Stimulated activated naive B cell treated with anti-CD40 and anti-IgM and Interleukin-4, amounts not matched to agents 10 μg/mL and 1 μg/mL and 100 μg/mL, for 72 hours (primary cell): ENCODE data around the gene PCBP3.
"Not testable (repeated sequence)": the region's sequence is repeated elsewhere in the genome, so short reads cannot be mapped to it uniquely, and the experiment has no call there.

Experiments used
- ATAC-seq, 2 donors: fragments of 150-1000 bp; cut with Tn5 transposase; replicated peaks; 2 replicates each; pipeline ENCODE4 v1.10.0; 2021; ENCODE audit warnings: moderate library complexity in 1 of 2
- DNase-seq: peaks from one replicate; pipeline ENCODE4 v3.0.0; 2021
- H3K27ac Mint-ChIP-seq: one replicate; pipeline ENCODE4 v1.8.0; 2022; ENCODE audit warnings: mild to moderate bottlenecking, mixed read lengths
- H3K27me3 Mint-ChIP-seq, 2 donors: one replicate each; pipeline ENCODE4 v1.8.0; 2022; ENCODE audit warnings: mixed read lengths in 2 of 2
- H3K36me3 Mint-ChIP-seq, 2 donors: one replicate each; pipeline ENCODE4 v1.8.0; 2022; ENCODE audit warnings: mixed read lengths in 2 of 2, mild to moderate bottlenecking in 1 of 2
- H3K4me1 Mint-ChIP-seq, 2 donors: one replicate each; pipeline ENCODE4 v1.8.0; 2022; ENCODE audit warnings: mixed read lengths in 2 of 2, mild to moderate bottlenecking in 1 of 2
- H3K4me3 Mint-ChIP-seq, 2 donors: one replicate each; pipeline ENCODE4 v1.8.0; 2022; ENCODE audit warnings: mild to moderate bottlenecking in 2 of 2, mixed read lengths in 2 of 2, moderate library complexity in 1 of 2
- H3K9me3 Mint-ChIP-seq, 2 donors: one replicate each; pipeline ENCODE4 v1.8.0; 2022; ENCODE audit warnings: mixed read lengths in 2 of 2, mild to moderate bottlenecking in 1 of 2

Gene PCBP3

DNA sequence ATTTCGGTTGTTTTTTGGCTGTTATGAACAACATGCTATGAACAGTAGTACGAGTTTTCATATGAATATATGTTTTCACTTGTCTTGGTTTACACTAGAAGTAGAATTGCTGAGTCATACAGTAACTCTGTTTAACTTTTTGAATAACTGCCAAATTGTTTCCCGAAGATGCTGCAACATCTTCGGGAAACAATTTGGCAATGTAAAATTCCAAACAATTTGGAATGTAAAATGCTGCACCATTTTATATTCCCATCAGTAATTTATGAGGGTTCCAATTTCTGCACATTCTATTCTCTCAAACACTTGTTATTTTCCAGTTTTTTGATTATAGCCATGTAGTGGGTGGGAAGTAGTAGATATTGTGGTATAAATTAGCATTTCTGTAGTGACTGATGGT is 11.6 kb downstream of the PCBP3 start:
- DNase-seq (no peak), ATAC-seq (no peak)
- H3K4me3 Mint-ChIP-seq = no peak overlapping the region
- no peak overlapping the region for H3K27ac Mint-ChIP-seq
- peaks cover 5 to 61% of the 10 kb centered on the region in 2 donors for H3K27me3 Mint-ChIP-seq
- no peaks in the 10 kb centered on the region for H3K36me3 Mint-ChIP-seq
- H3K4me1 Mint-ChIP-seq = no peaks in the 10 kb centered on the region
- H3K9me3 Mint-ChIP-seq = peaks cover 0 to 2% of the 10 kb centered on the region in 2 donors

DNA sequence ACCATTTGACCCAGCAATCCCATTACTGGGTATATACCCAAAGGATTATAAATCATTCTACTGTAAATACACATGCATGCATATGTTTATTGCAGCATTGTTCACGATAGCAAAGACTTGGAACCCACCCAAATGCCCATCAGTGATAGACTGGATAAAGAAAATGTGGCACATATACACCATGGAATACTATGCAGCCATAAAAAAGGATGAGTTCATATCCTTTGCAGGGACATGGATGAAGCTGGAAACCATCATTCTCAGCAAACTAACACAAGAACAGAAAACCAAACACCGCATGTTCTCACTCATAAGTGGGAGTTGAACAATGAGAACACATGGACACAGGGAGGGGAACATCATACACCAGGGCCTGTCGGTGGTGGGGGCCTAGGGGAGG is 12.6 kb downstream of the PCBP3 start:
- H3K27ac Mint-ChIP-seq, H3K4me3 Mint-ChIP-seq, H3K36me3 Mint-ChIP-seq, H3K4me1 Mint-ChIP-seq, H3K9me3 Mint-ChIP-seq, DNase-seq, ATAC-seq: not testable (repeated sequence)
- H3K27me3 Mint-ChIP-seq = peaks cover 5 to 67% of the 10 kb centered on the region in 2 donors

DNA sequence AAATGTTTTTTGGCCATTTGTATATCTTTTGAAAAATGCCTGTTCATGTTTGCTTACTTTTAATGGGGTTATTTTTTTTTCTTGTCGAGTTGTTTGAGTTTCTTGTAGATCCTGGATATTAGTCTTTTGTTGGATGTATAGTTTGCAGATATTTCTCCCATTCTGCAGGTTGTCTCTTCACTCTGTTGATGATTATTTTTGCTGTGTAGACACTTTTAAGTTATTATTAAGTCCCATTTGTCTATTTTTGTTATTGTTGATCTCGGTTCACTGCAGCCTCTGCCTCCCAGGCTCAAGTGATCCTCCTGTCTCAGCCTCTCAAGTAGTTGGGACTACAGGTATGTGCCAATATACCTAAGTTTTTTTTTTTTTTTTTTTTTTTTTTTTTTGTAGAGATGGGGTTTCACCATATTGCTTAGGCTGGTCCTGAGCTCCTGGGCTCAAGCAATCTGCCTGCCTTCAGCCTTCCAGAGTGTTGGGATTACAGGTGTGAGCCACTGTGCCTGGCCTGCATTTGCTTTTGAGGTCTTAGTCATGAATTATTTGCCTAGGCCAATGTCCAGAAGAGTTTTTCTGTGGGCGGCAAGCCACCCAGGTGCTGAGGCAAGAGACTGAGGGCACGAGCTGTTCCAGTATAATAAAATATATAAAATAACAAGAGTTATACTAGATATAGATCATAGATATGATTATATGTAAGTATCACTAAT is 18.5 kb downstream of the PCBP3 start:
- H3K27me3 Mint-ChIP-seq = peaks cover 18 to 52% of the 10 kb centered on the region in 2 donors

DNA sequence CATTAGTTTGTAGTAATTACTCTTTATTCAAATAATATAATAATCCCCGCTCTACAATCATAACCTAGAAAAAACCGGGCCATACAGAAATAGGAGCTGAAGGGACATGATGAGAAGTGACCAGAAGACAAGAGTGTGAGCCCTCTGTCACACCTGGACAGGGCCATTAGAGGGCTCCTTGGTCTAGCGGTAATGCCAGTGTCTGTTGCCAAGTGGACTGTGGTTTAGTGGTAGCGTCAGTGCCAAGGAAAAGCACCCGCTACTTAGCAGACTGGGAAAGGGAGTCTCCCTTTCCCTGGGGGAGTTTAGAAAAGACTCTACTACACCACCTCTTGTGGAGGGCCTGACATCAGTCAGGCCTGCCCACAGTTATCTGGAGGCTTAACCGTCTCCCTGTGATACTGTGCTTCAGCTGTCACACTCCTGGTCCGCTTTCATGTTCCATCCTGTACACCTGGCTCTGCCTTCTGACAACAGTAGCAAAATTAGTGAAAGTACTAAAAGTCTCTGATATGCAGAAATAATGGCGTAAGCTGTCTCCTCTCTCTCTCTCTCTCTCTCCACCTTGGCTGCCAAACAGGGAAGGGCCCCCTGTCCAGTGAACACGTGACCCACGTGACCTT is 19.2 kb downstream of the PCBP3 start:
- H3K27me3 Mint-ChIP-seq = peaks cover 18 to 53% of the 10 kb centered on the region in 2 donors
- peaks cover 23 to 27% of the 10 kb centered on the region in 2 donors for H3K9me3 Mint-ChIP-seq
- not testable (repeated sequence) for DNase-seq, ATAC-seq, H3K36me3 Mint-ChIP-seq, H3K27ac Mint-ChIP-seq, H3K4me3 Mint-ChIP-seq, H3K4me1 Mint-ChIP-seq

More for the DNA sequence above, 18.5 kb downstream of the PCBP3 start:
- not testable (repeated sequence) for H3K36me3 Mint-ChIP-seq, H3K27ac Mint-ChIP-seq, H3K4me1 Mint-ChIP-seq, H3K4me3 Mint-ChIP-seq, ATAC-seq, DNase-seq
- H3K9me3 Mint-ChIP-seq = peaks cover 19 to 24% of the 10 kb centered on the region in 2 donors

GRCh38 chr21:45669382-45669781 is 25.9 kb downstream of the PCBP3 start:
- ATAC-seq = no peak
- H3K36me3 Mint-ChIP-seq = peaks cover 3 to 5% of the 10 kb centered on the region in 2 donors
- no peak for DNase-seq
- H3K27ac Mint-ChIP-seq = no peak overlapping the region
- no peaks in the 10 kb centered on the region for H3K4me1 Mint-ChIP-seq
- H3K27me3 Mint-ChIP-seq = peaks cover 24 to 38% of the 10 kb centered on the region in 2 donors
- H3K9me3 Mint-ChIP-seq = peaks cover 18 to 25% of the 10 kb centered on the region in 2 donors
- no peak overlapping the region for H3K4me3 Mint-ChIP-seq

GRCh38 chr21:45670731-45671130 is 27.2 kb downstream of the PCBP3 start:
- Mint-ChIP-seq H3K36me3 (peaks cover 3 to 5% of the 10 kb centered on the region in 2 donors), H3K4me1 (no peaks in the 10 kb centered on the region), H3K27ac (no peak overlapping the region), H3K4me3 (no peak overlapping the region), H3K9me3 (peaks cover 13 to 21% of the 10 kb centered on the region in 2 donors), H3K27me3 (peaks cover 29 to 39% of the 10 kb centered on the region in 2 donors)
- no peak for ATAC-seq
- no peak for DNase-seq

GRCh38 chr21:45678790-45679189 is 35.3 kb downstream of the PCBP3 start:
- not testable (repeated sequence) for H3K4me3 Mint-ChIP-seq, H3K9me3 Mint-ChIP-seq, H3K27ac Mint-ChIP-seq, ATAC-seq, DNase-seq, H3K36me3 Mint-ChIP-seq, H3K4me1 Mint-ChIP-seq
- H3K27me3 Mint-ChIP-seq = peaks cover 21 to 32% of the 10 kb centered on the region in 2 donors

DNA sequence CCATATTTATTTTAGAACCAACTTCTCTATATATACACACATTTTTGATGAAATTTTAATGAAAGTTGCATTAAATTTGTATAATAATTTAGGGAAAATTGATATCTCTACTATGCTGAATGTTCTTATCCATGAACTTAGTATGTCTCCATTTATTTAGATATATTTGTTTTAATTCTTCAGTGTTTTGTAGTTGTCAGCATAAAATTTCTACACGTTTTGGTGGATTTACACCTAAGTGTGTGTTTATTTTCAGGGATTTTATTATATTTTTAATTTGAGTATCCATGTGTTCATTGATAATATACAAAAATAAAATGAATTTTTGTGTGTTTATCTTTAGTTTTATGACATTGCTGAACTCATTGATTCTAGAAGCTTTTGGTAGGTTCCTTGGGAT is 36.7 kb downstream of the PCBP3 start:
- no peak for DNase-seq
- no peak overlapping the region for H3K4me3 Mint-ChIP-seq

GRCh38 chr21:45695086-45695485 is 51.6 kb downstream of the PCBP3 start:
- H3K9me3 Mint-ChIP-seq = peaks cover 0 to 6% of the 10 kb centered on the region in 2 donors
- no peak for DNase-seq
- peaks cover 6 to 12% of the 10 kb centered on the region in 2 donors for H3K27me3 Mint-ChIP-seq
- H3K36me3 Mint-ChIP-seq = no peaks in the 10 kb centered on the region
- ATAC-seq = no peak
- H3K27ac Mint-ChIP-seq = no peak overlapping the region
- H3K4me1 Mint-ChIP-seq = no peaks in the 10 kb centered on the region
- H3K4me3 Mint-ChIP-seq = no peak overlapping the region

More for the DNA sequence above, 36.7 kb downstream of the PCBP3 start:
- no peaks in the 10 kb centered on the region for H3K4me1 Mint-ChIP-seq
- H3K36me3 Mint-ChIP-seq = no peaks in the 10 kb centered on the region
- no peak for ATAC-seq
- peaks cover 28 to 35% of the 10 kb centered on the region in 2 donors for H3K27me3 Mint-ChIP-seq
- H3K27ac Mint-ChIP-seq = no peak overlapping the region
- H3K9me3 Mint-ChIP-seq = peaks cover 0 to 3% of the 10 kb centered on the region in 2 donors

GRCh38 chr21:45698493-45699184 is 55.1 kb downstream of the PCBP3 start:
- no peak overlapping the region for H3K4me3 Mint-ChIP-seq

DNA sequence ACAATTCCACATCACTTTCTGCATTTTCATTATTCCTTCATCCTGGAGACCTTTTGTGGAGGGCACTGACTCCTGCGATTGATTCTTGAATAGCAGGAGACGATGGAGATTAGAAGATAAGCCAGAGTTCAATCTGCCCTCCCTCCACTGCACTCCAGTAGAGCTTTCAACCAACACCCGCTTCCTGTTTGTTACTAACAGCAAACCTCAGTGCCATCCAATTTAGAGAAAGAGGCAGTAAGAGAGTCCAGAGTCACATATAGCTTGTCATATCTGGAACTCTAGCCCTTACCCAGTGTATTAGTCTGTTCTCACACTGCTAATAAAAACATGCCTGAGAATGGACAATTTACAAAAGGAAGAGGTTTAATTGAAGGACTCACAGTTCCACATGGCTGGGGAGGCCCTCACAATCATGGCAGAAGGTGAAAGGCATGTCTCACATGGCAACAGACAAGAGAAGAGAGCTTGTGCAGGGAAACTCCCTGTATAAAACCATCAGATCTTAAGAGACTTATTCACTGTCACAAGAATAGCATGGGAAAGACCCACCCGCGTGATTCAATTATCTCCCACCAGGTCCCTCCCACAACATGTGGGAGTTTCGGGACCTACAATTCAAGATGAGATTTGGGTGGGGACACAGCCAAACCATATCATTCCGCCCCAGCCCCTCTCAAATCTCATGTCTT is 55.9 kb downstream of the PCBP3 start:
- no peak for ATAC-seq
- Mint-ChIP-seq H3K4me3 (no peak overlapping the region), H3K27ac (no peak overlapping the region), H3K27me3 (peaks cover 16 to 23% of the 10 kb centered on the region in 2 donors), H3K36me3 (no peaks in the 10 kb centered on the region), H3K4me1 (no peaks in the 10 kb centered on the region), H3K9me3 (peaks cover 0 to 2% of the 10 kb centered on the region in 2 donors)
- DNase-seq = no peak

More at GRCh38 chr21:45698493-45699184, 55.1 kb downstream of the PCBP3 start:
- Mint-ChIP-seq H3K36me3 (no peaks in the 10 kb centered on the region), H3K4me1 (no peaks in the 10 kb centered on the region), H3K27me3 (peaks cover 8 to 15% of the 10 kb centered on the region in 2 donors), H3K9me3 (peaks cover 0 to 6% of the 10 kb centered on the region in 2 donors), H3K27ac (no peak overlapping the region)
- no peak for DNase-seq
- ATAC-seq = no peak

DNA sequence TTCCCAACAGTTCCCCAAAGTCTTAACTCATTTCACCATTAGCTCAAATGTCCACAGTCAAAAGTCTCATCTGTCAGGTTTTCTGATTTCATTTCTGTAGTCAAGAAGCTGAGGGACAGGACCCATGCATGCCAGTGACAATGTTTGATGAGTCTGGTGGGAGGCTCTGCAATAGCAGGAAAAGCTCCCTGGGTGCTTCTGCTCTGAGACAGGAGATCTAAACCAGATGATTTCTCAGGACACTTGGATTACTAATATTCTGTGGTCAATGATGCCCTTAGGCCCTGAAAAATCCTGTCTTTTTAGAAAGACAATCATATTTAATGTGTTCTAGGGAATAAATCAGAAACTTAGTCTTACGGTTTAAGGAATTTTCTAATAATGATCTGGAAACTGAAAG is 56.4 kb downstream of the PCBP3 start:
- H3K4me3 Mint-ChIP-seq = no peak overlapping the region
- ATAC-seq = no peak
- H3K36me3 Mint-ChIP-seq = no peaks in the 10 kb centered on the region
- no peaks in the 10 kb centered on the region for H3K4me1 Mint-ChIP-seq
- no peak for DNase-seq
- H3K27ac Mint-ChIP-seq = no peak overlapping the region
- H3K9me3 Mint-ChIP-seq = peaks cover 0 to 2% of the 10 kb centered on the region in 2 donors
- H3K27me3 Mint-ChIP-seq = peaks cover 16 to 24% of the 10 kb centered on the region in 2 donors

GRCh38 chr21:45700461-45700860 is 56.9 kb downstream of the PCBP3 start:
- no peak for ATAC-seq
- no peaks in the 10 kb centered on the region for H3K4me1 Mint-ChIP-seq
- H3K9me3 Mint-ChIP-seq = peaks cover 0 to 2% of the 10 kb centered on the region in 2 donors
- no peak overlapping the region for H3K27ac Mint-ChIP-seq
- H3K36me3 Mint-ChIP-seq = no peaks in the 10 kb centered on the region
- no peak overlapping the region for H3K4me3 Mint-ChIP-seq
- peaks cover 16 to 24% of the 10 kb centered on the region in 2 donors for H3K27me3 Mint-ChIP-seq
- DNase-seq = no peak
